Central memory CD8-positive, alpha-beta T cell (primary cell): Measurements from ENCODE around the gene PTPRM.

ENCODE experiments used
- ATAC-seq: fragments of 150-1000 bp; cut with Tn5 transposase; replicated peaks from 2 replicates; pipeline ENCODE4 v1.10.0; 2022; ENCODE audit warnings: mild to moderate bottlenecking, moderate FRiP score, moderate number of reproducible peaks; ENCODE audit not compliant: poor library complexity, severe bottlenecking; ENCODE audit errors: extremely low read depth
- DNase-seq, 2 donors: peaks; one replicate each; pipeline ENCODE4 v3.0.0; 2021; ENCODE audit warnings: low spot score in 2 of 2
- H3K27ac Mint-ChIP-seq: one replicate; pipeline ENCODE4 v1.8.0; 2022; ENCODE audit warnings: low read depth, mild to moderate bottlenecking, moderate library complexity, mixed read lengths
- H3K27me3 Mint-ChIP-seq: one replicate; pipeline ENCODE4 v1.8.0; 2022; ENCODE audit warnings: mixed read lengths
- H3K36me3 Mint-ChIP-seq: one replicate; pipeline ENCODE4 v1.8.0; 2022; ENCODE audit warnings: mild to moderate bottlenecking, moderate library complexity, mixed read lengths; ENCODE audit not compliant: insufficient read depth
- H3K4me1 Mint-ChIP-seq: one replicate; pipeline ENCODE4 v1.8.0; 2022; ENCODE audit warnings: mixed read lengths
- H3K4me3 Mint-ChIP-seq: one replicate; pipeline ENCODE4 v1.8.0; 2022; ENCODE audit warnings: mild to moderate bottlenecking, moderate library complexity, mixed read lengths
- H3K9me3 Mint-ChIP-seq: one replicate; pipeline ENCODE4 v1.8.0; 2022; ENCODE audit warnings: mixed read lengths

The PTPRM gene

DNA sequence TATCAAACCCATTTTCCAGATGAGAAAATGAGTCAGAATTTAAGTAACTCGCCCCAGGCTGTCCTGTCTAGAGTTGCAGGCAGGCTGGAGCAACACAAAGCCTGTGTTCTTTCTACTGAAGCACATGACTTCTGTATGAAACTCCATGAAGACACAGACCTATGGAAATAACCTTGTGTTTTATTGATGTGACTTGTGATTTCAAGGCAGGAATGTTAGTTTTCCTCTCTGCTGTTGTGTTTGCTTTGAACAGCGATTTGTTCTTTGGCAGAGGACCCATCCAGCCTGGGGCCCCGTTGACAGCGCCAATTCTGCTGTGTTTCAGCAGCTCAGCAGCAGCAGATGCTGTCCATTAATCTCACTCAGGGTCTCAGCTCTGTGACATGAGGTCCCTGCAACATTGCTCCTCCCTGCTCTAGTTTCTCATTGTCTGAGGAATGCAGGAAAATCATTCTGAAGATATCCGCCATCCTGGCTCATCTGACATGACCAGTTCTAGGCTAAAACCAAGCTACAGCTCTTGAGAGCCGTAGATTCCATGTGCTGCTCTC, 697.8 kb downstream of the PTPRM start:
- DNase-seq (no peak), ATAC-seq (no peak)
- peaks cover 6% of the 10 kb centered on the region for H3K9me3 Mint-ChIP-seq
- H3K36me3 Mint-ChIP-seq: peaks cover 8% of the 10 kb centered on the region
- H3K4me3 Mint-ChIP-seq: no peak overlapping the region
- H3K4me1 Mint-ChIP-seq: no peaks in the 10 kb centered on the region
- H3K27me3 Mint-ChIP-seq: no peaks in the 10 kb centered on the region
- H3K27ac Mint-ChIP-seq: no peak overlapping the region

DNA sequence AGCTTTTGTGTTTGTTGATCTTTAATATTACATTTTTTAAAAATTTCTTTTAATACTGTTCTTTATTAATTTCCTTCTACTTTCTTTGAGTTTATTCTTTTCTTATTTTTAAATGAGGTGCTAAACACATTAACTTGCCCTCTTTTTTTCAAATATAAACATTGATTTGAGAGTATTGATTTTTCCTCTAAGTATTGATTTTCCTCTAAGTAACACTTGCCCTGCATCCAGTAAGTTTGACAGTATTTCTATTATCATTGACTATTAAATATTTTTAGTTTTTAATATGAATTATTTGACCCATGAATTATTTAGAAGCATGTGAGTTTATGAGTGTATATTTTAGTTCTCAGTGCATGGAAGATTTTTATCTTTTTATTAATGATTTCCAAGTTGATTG, 705.1 kb downstream of the PTPRM start:
- Mint-ChIP-seq H3K36me3 (no peaks in the 10 kb centered on the region), H3K9me3 (no peaks in the 10 kb centered on the region), H3K4me1 (peaks cover 5% of the 10 kb centered on the region), H3K4me3 (no peak overlapping the region), H3K27ac (no peak overlapping the region), H3K27me3 (no peaks in the 10 kb centered on the region)
- ATAC-seq (no peak), DNase-seq (no peak)

DNA sequence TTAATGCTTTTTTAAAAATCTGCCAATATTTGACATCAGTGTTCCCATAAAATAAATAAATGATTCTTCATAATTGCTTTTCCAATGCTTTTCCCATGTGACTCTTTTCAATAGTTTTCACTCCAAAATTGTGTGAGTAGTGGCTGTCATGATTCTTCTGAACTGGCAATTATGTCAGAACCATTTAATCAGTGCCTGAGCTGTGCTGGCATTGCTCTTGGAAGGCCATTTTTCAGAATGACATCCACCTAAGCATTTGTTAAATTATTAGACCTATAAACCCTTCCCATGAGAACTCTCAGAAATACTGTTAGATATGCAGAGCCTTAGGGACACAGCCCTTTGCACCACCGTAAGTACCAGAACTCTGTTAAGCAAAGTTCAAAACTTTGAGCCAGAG, 707.3 kb downstream of the PTPRM start:
- ATAC-seq (no peak), DNase-seq (no peak)
- peaks cover 5% of the 10 kb centered on the region for H3K4me1 Mint-ChIP-seq
- H3K9me3 Mint-ChIP-seq: no peaks in the 10 kb centered on the region
- no peaks in the 10 kb centered on the region for H3K27me3 Mint-ChIP-seq
- H3K4me3 Mint-ChIP-seq: no peak overlapping the region
- no peaks in the 10 kb centered on the region for H3K36me3 Mint-ChIP-seq
- H3K27ac Mint-ChIP-seq: no peak overlapping the region

DNA sequence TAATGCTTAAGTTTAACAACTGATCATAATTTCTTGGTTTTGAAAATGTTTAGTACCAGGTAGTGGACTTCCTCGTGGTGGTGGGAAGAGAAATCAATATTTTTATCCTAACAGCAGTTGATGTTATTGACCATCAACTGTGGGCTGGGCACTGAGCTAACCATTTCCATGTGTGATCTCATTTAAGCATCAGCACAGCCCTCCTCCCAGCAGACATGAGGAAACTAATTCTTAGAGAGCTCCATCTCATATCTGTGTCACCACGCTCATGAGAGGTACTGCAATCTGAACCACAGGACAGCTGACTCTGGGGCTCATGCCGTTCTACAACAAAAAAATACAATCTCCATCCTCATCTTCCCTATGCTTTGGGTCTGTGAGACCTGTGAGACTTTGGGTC, 709.3 kb downstream of the PTPRM start:
- Mint-ChIP-seq H3K36me3 (no peaks in the 10 kb centered on the region), H3K27ac (no peak overlapping the region), H3K4me3 (no peak overlapping the region), H3K27me3 (no peaks in the 10 kb centered on the region), H3K9me3 (no peaks in the 10 kb centered on the region), H3K4me1 (peaks cover 5% of the 10 kb centered on the region)
- DNase-seq: no peak
- no peak for ATAC-seq

DNA sequence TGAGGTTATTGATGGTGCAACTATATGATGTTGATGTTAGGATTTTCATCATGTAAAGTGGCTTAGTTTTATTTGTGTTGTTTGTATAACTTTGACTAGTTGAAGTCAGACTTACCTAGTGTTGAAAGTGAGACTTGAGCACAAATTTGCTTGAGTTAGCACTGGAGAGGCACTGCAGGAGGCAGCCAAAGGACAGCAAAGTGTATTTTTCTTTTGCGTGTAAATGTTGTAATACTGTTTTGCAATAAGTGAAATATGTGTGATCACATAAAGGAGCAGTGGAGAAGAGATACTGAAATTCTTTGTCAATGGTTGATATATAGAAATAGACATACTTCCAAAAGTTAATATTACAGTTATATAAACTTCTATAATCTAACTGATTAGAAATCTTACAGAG, 710.2 kb downstream of the PTPRM start:
- no peak overlapping the region for H3K4me3 Mint-ChIP-seq
- H3K9me3 Mint-ChIP-seq: no peaks in the 10 kb centered on the region
- DNase-seq: no peak
- no peak overlapping the region for H3K27ac Mint-ChIP-seq
- H3K27me3 Mint-ChIP-seq: no peaks in the 10 kb centered on the region
- peaks cover 5% of the 10 kb centered on the region for H3K4me1 Mint-ChIP-seq
- ATAC-seq: no peak
- no peaks in the 10 kb centered on the region for H3K36me3 Mint-ChIP-seq

DNA sequence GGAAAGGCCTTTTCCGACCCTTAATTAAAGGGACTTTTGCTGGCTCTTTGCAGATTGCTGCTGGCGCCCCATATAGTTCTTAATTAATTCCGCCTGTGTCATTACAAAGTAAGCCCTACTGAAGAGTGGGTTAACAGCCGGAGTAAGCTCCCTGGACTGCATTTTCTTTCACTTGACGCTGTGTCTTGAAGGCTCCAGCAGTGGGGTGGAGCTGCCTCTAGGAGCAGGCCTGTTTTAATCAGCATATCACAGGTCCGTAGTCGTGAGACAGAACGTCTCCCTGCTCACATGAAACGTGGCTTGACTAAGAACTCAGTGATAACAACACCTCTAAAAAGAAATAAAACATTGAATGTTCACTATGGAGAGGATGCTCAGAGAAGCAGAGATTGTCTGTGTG, 712.2 kb downstream of the PTPRM start:
- Mint-ChIP-seq H3K36me3 (no peaks in the 10 kb centered on the region), H3K4me1 (peaks cover 5% of the 10 kb centered on the region), H3K4me3 (no peak overlapping the region), H3K9me3 (no peaks in the 10 kb centered on the region), H3K27me3 (no peaks in the 10 kb centered on the region), H3K27ac (no peak overlapping the region)
- ATAC-seq (no peak), DNase-seq (no peak)

DNA sequence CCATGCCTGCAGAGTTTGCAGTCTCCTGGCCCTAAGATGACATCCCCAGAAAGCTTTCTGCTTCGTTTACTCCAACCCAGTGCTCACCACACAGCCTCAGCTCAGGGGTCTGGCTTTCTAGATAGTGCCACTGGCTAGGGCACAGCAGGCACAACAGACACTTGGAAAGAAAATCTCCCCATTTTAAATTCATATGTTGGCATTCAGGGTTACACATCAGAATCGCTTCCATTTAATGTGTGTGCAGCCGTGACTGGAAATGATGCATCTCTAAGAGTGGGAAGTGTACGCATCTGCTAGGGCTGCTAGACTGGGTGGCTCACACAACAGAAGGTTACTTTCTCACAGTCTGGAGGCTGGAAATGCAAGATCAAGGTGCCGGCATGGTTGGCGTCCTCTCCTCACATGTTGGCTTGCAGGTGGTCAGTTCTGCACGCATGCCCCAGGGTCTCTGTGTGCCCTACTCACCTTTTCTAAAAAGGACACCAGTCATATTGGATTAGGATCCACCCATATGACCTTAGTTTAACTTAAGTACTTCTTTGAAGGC, 712.7 kb downstream of the PTPRM start:
- no peaks in the 10 kb centered on the region for H3K36me3 Mint-ChIP-seq
- H3K27me3 Mint-ChIP-seq: no peaks in the 10 kb centered on the region
- H3K4me1 Mint-ChIP-seq: peaks cover 5% of the 10 kb centered on the region
- DNase-seq (no peak), ATAC-seq (no peak)
- H3K27ac Mint-ChIP-seq: no peak overlapping the region
- H3K9me3 Mint-ChIP-seq: no peaks in the 10 kb centered on the region
- no peak overlapping the region for H3K4me3 Mint-ChIP-seq

DNA sequence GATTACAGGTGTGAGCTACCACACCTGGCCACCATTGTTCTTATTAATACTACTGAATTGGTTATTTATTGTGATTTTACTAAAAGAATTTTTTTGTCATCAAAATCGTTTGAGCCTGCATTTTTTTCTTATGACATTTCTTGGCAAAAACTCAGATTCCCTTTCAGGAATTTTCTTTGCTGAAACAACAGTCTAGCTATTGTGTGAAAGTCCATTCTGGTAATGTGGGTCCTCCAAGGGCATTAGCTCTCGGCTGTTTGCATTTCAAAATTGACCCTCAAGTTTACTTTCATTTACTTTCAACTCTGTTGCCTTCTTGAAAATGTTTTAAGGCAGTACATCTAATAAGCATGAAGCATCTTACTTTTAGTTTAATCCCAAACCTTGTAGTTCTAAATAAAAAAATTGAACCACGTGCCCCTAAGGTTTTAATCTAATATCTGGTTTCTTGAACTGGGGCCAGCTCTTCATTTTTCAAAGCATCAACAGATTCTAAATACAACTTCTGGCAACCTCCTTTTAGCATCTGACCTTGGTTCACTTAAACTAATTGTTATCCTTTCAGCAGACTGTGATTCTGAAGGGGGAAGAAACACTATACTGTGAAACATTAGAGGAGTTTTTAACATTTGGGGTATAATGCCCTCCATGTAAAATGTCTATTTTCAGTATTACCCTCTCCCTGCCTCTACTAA, 716.9 kb downstream of the PTPRM start:
- Mint-ChIP-seq H3K36me3 (peaks cover 3% of the 10 kb centered on the region), H3K27ac (no peak overlapping the region), H3K27me3 (no peaks in the 10 kb centered on the region), H3K4me3 (no peak overlapping the region), H3K9me3 (no peaks in the 10 kb centered on the region), H3K4me1 (no peaks in the 10 kb centered on the region)
- DNase-seq: no peak
- no peak for ATAC-seq

DNA sequence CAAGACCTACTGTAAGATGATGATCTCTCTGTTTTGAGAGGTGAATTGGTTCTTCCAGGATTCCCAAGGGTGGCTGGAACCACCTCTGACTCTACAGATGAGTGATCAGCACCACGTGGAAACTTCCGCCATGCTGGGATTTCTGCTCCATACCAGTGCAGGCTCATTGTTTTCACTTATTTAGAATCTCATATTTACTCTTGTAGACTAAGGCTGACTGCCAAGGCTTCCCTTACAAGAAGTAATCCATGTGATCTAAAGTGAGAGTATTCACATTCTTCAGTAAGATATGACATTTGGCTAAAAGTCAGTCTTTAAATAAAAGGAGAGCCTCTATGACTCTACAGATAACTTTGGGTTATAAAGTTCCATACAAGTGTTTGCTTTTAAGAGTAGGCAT, 719.2 kb downstream of the PTPRM start:
- DNase-seq (no peak), ATAC-seq (no peak)
- Mint-ChIP-seq H3K4me3 (no peak overlapping the region), H3K9me3 (no peaks in the 10 kb centered on the region), H3K27me3 (no peaks in the 10 kb centered on the region), H3K27ac (no peak overlapping the region), H3K4me1 (no peaks in the 10 kb centered on the region), H3K36me3 (peaks cover 3% of the 10 kb centered on the region)

DNA sequence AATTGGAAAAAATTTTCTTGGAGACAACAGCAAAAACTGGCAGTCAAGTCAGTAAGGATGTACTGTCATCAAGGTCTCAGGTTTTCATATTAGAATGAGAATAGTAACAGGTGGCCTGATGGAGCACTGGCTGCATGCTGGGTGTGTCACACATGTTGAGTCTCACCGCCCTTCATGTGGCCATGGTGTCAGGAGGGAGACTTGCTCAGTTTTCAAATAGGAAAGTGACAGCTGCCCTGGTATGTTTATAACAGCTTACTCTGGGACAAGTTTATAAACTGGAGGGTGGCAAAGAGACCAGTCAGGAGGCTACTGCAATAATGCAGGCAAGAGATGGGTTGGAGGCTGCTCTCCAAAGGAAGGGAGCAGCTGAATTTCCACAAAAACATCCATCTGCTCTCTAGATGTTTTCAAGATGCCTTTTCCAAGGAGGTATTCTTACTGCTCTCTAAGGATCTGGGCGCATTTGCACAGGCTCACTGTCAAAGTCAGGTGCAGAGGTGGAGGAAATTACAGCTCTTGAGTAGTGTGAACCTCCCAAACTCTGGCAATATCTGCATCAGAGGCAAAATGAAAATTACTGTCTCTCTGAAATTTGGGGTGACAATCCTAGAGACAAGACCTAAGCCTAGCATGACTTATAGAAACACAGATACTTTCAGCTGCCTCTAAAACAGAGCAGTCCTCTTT, 720.2 kb downstream of the PTPRM start:
- Mint-ChIP-seq H3K27me3 (no peaks in the 10 kb centered on the region), H3K36me3 (peaks cover 3% of the 10 kb centered on the region), H3K4me3 (no peak overlapping the region), H3K27ac (no peak overlapping the region), H3K4me1 (no peaks in the 10 kb centered on the region), H3K9me3 (no peaks in the 10 kb centered on the region)
- DNase-seq (no peak), ATAC-seq (no peak)

DNA sequence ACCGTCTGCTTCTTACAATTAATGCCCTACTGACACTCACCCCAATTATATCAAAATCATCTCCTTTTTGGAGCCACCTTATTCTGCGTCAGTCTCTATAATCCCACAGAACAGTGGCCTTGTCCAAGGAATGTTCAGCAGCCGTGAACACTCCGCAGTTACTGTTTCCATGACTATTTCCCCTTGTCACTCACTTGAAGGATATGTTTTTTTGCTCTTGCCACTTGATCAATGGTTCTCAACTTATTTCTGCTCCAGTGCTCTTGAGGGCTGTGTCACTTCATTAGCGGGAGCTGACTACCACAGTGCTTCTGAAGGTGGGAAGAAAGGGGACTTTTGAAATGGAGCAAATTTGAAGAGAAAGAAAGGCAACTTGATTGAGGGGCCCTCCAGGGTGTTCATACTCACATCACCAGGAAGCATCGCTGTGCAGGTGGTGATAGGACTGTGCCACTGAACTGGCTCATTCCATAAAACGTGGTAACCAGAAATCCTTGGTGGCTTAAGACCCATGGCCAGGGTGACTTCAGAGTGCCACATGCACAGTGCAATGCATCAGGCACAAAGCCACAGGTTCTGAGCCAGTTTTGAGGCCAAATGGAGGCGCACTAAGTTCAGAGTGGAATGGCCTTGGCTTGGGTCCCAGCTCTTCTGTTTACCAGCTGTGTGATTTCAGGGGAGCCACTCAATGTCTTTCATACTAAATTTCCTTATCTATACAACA, 721.5 kb downstream of the PTPRM start:
- no peaks in the 10 kb centered on the region for H3K27me3 Mint-ChIP-seq
- H3K9me3 Mint-ChIP-seq: no peaks in the 10 kb centered on the region
- H3K4me3 Mint-ChIP-seq: no peak overlapping the region
- ATAC-seq (no peak), DNase-seq (no peak)
- no peak overlapping the region for H3K27ac Mint-ChIP-seq
- peaks cover 6% of the 10 kb centered on the region for H3K36me3 Mint-ChIP-seq
- no peaks in the 10 kb centered on the region for H3K4me1 Mint-ChIP-seq

DNA sequence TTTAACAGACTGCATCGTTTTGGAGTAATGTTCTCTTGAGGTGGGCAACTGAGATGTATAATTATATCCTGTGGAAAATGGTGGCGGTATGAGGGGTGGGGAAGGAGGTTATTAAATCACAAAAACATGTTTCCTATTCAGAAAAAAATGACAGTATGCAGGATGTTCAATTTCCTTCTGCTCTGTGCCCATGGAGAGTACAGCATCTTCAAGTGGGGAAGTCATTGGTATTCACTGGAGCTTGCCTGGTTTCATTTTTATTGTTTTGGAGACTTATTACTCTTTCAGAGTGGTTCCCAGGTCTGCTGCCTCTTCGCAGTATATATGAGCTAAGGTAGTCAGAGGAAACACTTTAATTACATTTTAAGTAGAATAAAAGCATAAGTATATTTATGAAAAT, 723.3 kb downstream of the PTPRM start:
- ATAC-seq: no peak
- Mint-ChIP-seq H3K9me3 (no peaks in the 10 kb centered on the region), H3K27me3 (no peaks in the 10 kb centered on the region), H3K27ac (no peak overlapping the region), H3K4me1 (no peaks in the 10 kb centered on the region), H3K4me3 (no peak overlapping the region), H3K36me3 (peaks cover 6% of the 10 kb centered on the region)
- no peak for DNase-seq
